Renal cortex interstitium (tissue), 11 donors: ENCODE results near the gene STAG2. TPM values are rescaled to one million over a fixed set of nuclear protein-coding genes. Genes with fewer than 3 reads are reported as not detected.
"Not testable (repeated sequence)": the region's sequence is repeated elsewhere in the genome, so short reads cannot be mapped to it uniquely, and the experiment has no call there.

Experiments used
- DNase-seq, 11 donors: peaks; one replicate each; pipeline ENCODE4 v3.0.0-alpha.2; 2013; ENCODE audit warnings: low read depth in 9 of 11, low spot score in 4 of 11; ENCODE audit errors: extremely low read depth in 1 of 11
- polyA plus RNA-seq, 3 donors: library from polyadenylated mRNA; unstranded; fragments of 120-200 nt; gene quantifications; one replicate each; pipeline ENCODE4 v1.2.1, GENCODE V29; 2013; ENCODE audit not compliant: insufficient read length in 3 of 3

The STAG2 gene
- polyA plus RNA-seq, 3 donors: 110 to 127 (median 121) TPM

DNA sequence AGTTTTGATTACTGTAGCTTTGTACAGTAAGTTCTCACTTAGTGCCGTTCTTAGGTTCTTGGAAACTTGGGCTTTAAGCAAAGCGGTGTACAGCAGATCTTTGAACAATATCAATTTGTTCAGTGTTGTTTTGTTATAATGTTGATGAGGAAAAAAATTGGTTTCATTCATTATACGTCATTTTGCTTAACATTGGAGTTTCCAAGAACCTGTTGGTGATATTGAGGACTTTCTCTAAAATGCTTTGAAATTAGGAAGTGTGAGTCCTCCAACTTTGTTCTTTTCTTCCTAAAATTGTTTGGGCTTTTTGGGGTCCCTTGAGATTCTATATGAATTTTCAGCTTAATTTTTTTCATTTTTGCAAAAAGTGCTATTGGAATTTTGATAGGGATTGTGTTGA, 49.1 kb downstream of the STAG2 start:
- DNase-seq: no peak

- no peak for DNase-seq
These were observed 54.2 kb downstream of the STAG2 start for GRCh38 chrX:124015721-124016120.

GRCh38 chrX:124016825-124017224, 55.3 kb downstream of the STAG2 start:
- DNase-seq: no peak

DNA sequence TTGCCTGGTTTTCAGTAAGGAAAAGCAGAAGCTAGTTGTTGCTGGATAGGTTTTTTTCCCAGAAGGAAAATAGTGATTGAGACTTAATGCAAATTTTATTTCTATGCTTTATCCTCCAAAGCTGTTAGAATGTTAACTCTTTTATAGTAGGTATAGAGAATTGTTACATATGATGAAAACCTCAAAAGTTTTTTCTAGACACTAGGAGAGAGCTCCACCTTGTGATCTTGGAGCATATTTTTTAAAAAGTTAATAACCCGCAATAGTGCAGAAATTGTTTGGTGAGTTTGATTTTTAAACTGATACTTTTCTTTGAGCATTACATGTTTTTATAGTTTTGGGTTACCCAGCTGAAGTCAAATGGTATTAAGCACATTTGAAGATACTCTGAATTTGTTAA, 56.5 kb downstream of the STAG2 start:
- no peak for DNase-seq

GRCh38 chrX:124023838-124024238, 62.3 kb downstream of the STAG2 start:
- DNase-seq: no peak

- DNase-seq: no peak
These were observed 65.0 kb downstream of the STAG2 start for GRCh38 chrX:124026529-124026928.

- DNase-seq: no peak
These were observed 66.7 kb downstream of the STAG2 start for GRCh38 chrX:124028182-124028581.

DNA sequence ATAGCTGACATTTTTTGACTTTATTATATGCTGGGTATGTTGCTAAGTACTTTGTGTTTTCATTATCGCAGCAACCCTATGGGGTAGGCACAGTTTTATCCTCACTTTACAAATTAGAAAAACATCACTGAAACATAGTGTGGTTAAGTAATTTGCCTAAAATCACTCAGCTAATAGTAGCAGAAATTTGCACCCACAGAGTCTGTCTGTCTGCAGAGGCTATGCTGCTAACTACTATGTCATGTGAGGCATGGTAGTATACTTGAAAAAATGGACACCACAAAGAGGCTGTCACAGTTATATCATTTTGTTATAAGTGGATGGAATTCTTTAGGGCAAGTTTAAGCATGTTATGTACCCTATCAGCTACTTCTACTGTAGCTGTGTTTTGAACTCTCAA, 69.0 kb downstream of the STAG2 start:
- no peak for DNase-seq

- DNase-seq: no peak
These were observed 72.3 kb downstream of the STAG2 start for GRCh38 chrX:124033821-124034220.

DNA sequence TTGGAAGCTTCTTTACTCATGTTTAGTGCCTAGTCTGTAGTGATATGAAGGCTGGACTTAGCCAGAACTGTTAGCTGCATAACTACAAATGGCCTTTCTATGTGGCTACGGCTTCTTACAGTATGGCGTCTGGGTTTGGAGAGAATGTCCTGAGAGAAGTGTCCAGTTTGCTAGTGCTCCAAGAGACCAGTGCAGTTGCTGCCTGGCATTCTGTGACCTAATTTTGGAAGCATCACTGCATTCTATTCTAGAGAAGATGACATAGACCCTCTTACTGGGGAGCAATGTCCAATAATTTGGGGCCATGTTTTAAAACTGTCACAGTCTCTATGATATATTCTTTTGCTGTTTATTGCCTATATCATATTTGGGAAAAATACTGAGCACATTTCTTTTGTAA, 74.2 kb downstream of the STAG2 start:
- no peak for DNase-seq

DNA sequence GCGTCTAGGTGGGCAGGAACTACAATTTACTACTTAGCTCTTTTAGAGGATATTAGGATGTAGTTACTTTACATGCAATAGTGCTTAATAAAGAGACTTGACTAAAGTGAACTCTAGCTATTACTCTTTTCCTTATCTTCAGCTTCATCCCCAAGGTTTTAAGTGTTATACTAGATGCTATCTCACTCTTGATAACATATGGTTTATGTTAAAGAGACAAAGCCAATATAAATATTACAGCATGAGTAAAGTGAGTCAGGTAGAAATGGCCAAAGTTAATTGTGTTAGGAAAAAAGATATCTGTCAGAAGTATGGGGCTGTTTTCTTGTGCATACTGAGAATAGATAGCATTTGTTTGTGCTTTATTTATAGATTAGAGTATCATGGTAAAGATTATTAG, 80.5 kb downstream of the STAG2 start:
- DNase-seq: no peak

- DNase-seq: no peak
These were observed 83.6 kb downstream of the STAG2 start for GRCh38 chrX:124045109-124045508.

GRCh38 chrX:124084417-124084816, 122.9 kb downstream of the STAG2 start:
- DNase-seq: not testable (repeated sequence)

DNA sequence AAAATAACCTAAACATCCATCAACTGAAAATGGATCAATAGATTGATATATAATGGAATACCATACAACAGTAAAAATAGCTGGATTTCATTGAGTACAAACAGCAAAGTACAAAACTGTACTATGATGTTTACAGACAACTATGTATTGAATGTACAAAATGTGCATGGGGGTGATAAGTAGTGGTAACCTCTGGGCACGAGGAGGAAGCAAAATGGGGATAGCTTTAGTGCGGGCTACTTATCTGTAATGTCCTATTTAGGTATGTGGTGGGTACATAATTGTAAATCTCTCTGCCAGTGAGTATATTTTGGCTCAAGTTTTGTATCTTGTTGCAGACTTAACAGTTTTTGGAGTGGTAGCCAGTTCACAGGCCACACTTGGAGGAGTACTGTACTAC, 123.6 kb downstream of the STAG2 start:
- no peak for DNase-seq

- DNase-seq: no peak
These were observed 124.9 kb downstream of the STAG2 start for GRCh38 chrX:124086411-124086810.

DNA sequence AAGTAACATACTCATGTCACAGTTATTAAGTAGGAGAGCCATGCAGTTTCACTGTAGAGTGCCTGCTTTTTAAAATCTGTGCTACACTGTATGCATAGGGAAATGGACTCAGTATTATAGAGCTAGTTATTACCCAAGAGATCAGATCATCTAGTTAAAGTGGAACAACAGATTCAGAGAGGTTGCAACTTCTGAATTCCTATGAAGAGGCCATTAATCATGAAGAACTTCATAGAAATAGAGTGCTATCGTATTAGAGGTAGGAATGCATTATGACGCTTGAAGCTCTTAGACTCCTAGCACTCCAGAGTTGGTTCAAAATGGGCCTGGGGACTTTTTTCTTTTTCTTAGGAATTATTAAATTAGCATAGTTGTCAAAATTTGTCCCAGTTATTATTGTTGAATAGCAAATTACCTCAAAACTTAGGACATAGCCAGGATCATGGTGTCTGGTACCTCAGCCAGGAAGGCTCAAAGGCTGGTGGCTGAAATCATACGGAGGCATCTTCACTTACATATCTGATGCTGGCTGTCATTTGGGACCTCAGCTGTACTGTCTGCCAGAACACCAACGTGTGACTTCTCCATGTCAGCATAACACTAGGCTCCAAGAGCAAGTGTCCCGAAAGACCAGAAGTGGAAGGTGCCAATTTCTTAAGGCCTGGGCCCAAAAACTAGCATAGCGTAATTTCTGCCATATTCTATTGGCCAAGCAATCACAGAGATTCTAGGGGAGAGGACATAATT, 125.7 kb downstream of the STAG2 start:
- no peak for DNase-seq

DNA sequence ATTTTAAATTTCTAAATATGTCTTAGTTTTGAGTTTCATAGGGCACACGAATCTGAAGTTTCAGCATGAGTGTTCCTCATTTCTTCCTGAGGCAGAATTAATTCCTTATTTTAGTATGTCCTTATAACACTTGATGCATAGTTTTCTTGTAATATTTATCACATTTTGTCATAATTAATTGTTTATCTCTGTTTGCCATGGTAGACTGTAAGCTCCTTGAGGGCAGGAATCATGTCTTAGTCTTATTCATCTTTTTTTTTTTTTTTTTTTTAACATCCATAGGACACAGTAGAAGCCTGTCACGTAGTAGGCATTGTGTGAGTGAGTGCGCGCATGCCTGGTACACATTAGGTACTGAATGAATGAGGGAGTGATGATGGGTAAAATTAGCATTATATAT, 131.7 kb downstream of the STAG2 start:
- no peak for DNase-seq

DNA sequence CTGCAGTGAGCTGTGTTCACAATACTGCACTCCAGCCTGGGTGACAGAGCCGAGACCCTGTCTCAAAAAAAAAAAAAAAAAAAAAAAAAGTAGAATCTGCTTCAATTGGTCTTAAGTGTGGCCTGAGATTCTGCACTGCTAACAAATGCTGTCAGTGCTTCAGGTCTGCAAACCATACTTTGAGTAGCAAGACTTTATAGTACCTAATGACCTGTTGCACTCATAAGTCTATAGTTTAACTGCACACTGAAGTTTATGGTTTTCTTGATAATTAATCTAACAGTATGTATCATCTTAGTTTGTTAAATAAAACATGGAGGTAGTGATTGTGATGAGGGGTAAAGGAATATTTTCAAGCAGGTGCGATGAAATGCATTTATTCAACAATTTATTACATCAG, 135.6 kb downstream of the STAG2 start:
- no peak for DNase-seq

DNA sequence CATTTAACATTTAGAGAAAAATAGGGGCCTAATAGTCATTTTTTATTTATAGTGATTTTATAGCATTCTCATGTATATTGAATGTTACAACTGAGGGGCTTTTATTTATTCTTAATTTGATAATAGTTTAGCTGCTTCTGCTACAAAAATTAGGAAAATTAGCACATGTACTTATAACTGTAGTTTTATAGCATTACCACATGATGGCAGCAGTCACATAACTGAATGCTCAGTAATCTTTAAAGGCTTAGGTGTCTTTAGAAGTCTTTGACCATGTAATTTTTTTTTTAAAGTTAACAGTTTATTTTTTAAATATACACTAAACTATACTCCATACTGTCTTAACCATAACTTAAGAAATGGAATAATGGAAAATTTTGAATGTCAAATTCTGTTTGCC, 136.6 kb downstream of the STAG2 start:
- peak in 2 of 11 donors; percentile 0 to 1 for DNase-seq

GRCh38 chrX:124103966-124104365, 142.5 kb downstream of the STAG2 start:
- DNase-seq: no peak

- not testable (repeated sequence) for DNase-seq
These were observed 143.0 kb downstream of the STAG2 start for GRCh38 chrX:124104512-124104911.
